ENCODE measurements around the gene ADH1C.
"Not testable (repeated sequence)": the region's sequence is repeated elsewhere in the genome, so short reads cannot be mapped to it uniquely, and the experiment has no call there.

ADH1C gene

DNA sequence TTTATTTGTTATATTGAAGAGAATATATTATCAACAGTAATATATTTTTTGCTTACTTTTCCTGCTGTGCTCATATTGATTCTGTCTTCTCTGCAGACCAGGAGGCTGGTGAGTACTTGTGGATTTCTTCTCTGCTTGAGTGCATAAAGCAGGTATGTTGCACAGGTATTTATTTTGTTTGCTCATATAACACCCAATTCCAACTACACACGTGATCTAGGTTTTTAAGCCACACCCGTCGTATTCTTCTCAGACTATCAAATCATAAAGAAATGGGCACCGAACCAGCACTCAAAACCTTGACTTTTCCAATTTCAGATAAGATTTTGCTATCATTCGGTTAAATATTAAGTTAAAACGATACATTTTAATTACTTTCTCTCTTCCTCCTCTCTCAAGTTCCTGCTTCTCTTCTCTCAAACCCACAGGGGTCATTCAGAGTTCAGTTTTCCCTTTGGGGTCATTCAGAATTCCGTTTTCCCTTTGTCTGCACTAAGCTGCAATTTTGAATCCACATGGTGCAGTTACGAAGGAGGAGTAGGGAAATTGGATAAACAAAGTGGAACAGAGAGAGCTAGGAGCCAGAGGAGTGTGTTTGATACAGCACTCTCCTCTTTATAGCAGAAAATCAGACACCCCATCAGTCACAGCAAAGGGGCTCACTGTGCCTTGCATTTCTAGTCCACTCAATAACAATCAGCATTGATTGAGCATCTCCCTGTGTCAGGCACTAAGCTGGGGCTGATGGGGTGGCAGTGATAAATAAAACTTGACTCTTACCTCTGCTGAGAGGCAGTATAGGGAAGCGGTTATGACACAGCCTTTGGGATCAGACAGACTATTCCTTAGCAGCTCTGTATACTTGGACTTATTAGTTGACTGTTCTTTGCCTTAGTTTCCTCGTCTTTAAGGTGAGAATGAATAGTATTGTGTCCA is at the start of gene ADH1C:
Gene ADH1C, minus strand, starts transcription at position 145 of the 936 bp plus-strand sequence. Its CDS starts 71 bp downstream, at position 74.
- no peak for DNase-seq

- DNase-seq = no peak
Measured at GRCh38 chr4:99400831-99401230, 48.3 kb upstream of the ADH1C start.

- DNase-seq = no peak
Measured at GRCh38 chr4:99399017-99399416, 46.5 kb upstream of the ADH1C start.

DNA sequence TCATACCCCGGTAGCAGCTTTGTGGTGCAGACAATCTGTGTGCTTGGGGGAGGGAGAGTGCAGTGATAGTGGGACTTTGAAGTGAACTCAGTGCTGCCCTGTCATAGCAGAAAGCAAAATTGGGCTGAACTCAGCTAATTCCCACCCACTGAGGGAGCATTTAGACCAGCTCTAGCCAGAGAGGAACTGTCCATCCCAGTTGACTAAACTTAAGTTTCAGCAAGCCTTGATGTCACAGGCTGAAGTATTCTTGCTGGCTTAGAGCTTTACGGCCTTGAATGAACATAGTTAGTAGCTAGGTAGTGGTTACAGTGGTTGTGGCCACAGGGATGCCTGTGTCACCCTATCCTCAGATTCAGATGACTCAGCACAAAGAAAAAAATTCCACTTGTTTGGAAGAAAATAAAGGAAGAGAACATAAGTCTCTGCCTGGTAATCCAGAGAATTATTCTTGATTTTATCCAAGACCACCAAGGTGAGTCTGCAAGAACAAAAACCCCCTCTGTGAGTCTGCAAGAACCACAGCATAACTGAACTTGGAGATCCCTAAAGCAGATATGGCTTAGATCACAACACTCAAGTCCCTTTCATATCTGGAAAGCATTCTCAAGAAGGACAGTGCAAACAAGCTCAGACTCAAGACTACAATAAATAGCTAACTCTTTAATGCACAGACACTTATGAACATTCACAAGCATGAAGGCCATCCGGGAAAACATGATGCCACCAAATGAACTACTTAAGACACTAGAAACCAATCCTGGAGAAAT is 43.2 kb upstream of the ADH1C start:
- no peak for DNase-seq

GRCh38 chr4:99394896-99395295 is 42.4 kb upstream of the ADH1C start:
- DNase-seq = no peak

GRCh38 chr4:99390055-99390454 is 37.5 kb upstream of the ADH1C start:
- no peak for DNase-seq

DNA sequence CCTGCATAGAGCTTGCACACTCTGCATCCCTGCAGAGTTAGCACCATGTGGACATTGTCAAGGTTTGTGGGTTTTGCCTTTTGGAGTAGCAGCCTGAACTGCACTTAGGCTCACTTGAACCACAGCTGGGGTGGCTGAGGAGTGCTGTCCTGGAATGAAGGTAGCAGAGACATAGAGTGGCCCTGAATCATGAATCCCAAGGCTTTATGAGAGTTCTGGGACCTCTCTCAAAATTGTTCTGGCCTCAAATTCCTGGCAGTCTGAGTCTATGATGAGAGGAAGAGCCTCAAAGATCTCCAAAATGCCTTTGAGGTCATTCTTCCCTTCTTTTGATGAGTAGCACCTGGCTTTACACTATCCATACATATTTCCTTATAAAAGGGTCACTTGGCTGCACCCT is 37.1 kb upstream of the ADH1C start:
- no peak for DNase-seq

DNA sequence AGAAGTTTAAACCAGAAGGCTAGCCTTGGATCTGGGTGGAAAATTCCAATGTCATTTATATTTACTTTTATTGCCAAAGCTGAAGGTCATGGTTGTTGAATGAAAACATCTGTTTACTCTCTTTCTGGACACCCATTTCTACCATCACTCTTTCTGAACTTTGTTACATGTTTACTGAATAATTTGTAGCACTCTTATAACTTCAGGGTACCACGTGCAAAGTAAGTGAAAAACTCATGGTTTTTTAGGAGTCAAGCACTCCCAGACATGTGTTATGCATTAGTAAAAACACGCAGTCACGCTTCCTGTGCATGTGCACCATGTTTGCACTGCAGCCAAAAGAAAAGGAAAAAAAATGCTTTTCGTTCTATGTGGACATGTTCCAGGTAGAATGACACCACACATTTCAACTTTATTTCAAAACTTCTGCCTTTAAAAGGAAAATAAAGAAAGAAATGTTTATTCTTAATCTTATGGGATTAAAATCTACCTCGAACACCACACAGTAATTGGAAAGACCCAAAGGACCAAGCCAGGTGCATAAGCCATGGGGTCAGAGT is 31.4 kb upstream of the ADH1C start:
- DNase-seq = no peak

- no peak for DNase-seq
Measured at GRCh38 chr4:99383399-99383798, 30.9 kb upstream of the ADH1C start.

- no peak for DNase-seq
Measured at GRCh38 chr4:99382745-99383360, 30.3 kb upstream of the ADH1C start.

DNA sequence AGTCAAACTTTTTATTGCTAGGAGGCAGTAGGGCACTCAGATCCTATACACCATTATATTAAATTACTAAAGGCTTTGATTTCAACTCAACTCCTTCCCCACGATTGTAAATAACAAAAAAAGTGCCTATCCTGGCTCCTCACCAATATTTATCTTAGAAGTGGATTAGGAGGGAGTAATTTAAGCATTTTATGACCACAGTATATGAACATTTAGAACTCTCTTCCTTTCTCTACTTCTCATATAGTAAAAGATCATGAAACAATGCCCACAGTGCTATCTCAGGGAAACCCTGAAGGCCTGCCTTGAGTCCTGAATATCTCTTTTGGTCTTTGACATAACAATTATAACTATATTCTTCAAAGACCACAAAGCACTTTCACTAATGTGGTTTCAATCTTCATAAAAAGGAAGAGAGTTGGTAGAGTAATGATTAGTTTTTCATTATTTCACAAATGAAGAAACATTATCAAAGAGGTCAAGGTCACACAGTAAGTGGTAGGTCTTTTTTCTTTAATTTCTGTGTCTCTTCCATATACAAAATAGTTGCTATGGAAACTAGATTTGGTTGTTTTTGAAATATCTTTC is 29.1 kb upstream of the ADH1C start:
- no peak for DNase-seq

DNA sequence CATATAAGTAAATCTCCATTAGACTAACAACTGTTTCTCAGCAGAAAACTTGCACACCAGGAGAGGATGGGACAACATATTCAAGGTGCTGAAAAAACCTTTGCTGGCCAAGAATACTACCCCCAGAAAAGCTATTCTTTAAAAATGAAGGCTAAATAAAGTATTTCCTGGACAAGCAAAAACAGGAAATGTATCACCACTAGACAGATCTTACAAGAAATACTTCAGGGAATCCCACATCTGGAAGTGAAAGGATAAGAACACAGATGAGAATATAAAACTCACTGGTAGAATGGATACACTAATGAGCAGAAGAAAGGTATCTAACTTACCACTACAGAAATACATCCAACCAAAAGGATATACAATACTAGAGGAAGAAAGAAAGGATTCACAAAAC is 27.0 kb upstream of the ADH1C start:
- no peak for DNase-seq

DNA sequence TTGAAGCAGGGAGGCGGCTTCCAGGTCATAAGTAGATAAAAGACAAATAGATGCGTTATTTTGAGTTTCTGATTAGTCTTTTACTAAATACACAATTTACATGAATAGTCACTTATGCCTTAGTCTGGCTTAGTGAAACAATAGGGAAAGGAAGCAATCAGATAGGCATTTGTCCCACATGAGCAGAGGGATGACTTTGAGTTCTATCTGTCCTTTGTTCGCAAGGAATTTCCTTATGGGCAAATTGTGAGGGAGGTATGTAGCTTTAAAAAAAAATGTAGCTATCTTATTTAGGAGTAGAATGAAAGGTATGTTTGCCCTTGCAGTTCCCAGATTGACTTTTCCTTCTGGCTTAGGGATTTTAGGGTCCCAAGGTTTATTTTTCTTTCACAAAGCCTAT is 26.3 kb upstream of the ADH1C start:
- DNase-seq = no peak

GRCh38 chr4:99377341-99377740 is 24.8 kb upstream of the ADH1C start:
- not testable (repeated sequence) for DNase-seq

GRCh38 chr4:99372464-99372863 is 19.9 kb upstream of the ADH1C start:
- DNase-seq = not testable (repeated sequence)

DNA sequence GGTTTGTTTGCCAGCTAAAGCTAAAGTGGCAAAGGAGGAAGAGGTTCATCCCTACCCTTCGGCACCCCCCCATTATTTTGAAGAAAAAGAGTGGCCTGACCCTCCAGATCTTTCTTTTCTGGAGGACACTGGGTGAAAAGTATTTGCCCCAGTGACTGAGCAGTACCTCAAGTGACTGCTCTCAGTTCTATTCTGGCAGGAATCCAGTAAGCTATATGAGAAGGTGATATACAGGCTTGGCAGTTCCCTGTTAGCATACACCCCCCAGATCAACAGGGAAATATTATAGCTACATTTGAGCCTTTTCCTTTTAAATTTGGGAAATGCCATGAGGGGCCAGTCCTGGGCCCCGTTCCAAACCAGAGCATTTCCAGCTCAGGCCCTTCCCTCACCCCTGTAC is 15.3 kb upstream of the ADH1C start:
- not testable (repeated sequence) for DNase-seq

DNA sequence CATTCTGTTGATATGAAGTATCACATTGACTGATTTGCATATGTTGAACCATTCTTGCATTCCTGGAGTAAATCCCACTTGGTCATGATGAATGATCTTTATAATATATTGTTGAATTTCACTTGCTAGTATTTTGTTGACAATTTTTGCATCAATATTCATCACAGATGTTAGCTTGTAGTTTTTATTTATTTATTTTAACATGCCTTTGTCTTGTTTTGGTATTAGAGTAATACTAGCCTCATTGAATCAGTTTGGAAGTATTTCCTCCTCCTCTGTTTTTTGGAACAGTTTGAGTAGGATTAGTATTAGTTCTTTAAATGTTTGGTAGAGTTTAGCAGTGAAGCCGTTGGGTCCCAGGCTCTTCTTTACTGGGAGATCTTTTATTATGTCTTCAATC is 13.9 kb upstream of the ADH1C start:
- no peak for DNase-seq

DNA sequence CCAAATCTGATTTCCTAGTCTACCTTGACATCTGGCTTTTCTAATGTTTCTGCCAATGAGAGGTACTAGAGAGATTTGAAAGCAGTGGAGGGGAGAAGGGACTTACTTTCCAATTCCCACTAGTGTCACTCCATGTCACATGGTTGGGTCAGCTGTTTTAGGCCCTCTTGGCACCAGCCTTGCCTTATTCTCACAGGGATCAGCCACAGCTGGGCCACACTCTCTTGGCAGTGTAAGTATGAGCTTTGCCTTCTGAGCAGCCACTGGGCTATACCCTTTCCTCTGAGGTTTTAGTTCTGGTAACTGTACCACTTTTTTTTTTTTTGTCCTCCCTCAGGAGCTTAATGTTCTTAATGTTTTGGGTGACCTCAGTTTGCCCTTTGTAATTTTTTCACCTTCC is 10.2 kb upstream of the ADH1C start:
- no peak for DNase-seq

GRCh38 chr4:99361899-99362275 is 9.3 kb upstream of the ADH1C start:
- no peak for DNase-seq

- DNase-seq = no peak
Measured at GRCh38 chr4:99361268-99361898, 8.8 kb upstream of the ADH1C start.

DNA sequence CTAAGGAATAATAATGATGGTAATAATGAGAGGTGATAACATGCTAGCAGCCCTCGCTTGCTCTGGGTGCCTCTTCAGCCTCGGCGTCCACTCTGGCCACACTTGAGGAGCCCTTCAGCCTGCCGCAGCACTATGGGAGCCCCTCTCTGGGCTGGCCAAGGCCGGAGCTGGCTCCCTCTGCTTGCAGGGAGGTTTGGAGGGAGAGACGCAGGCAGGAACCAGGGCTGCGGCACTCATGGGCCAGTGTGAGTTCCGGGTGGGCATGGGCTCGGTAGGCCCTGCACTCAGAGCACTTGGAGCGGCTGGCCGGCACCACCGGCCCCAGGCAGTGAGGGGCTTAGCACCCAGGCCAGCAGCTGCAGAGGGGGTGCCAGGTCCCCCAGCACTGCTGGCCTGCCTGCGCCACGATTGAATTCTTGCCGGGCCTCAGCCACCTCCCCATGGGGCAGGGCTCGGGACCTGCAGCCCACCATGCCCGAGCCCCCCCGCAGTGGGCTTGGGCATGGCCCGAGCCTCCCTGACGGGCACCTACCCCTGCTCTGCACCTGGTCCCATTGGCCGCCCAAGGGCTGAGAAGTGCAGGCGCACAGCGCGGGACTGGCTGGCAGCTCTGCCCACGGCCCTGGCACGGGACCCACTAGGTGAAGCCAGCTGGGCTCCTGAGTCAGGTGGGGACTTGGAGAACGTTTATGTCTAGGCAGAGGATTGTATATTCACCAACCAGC is 7.1 kb upstream of the ADH1C start:
- DNase-seq = no peak

DNA sequence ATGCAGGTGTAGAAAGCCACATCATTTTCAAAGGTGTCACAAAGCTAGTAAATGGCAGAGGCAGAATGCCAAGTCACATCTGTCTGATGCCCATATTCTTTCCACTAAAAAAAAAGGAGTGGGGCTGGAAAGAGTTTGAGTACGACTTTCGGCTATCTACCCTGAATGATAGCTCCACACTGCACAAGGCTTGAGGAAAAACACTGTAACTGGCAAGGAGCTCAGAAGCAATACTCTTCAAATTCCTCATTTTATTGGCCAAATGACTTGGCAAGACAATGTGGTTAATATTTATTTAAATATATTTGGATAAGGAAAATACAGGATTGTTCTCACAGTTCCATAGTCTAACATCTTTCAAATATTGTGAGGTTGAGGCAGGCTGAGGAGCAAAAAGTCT is 5.4 kb upstream of the ADH1C start:
- no peak for DNase-seq
